ENCODE data around the gene TYW1.

DNA sequence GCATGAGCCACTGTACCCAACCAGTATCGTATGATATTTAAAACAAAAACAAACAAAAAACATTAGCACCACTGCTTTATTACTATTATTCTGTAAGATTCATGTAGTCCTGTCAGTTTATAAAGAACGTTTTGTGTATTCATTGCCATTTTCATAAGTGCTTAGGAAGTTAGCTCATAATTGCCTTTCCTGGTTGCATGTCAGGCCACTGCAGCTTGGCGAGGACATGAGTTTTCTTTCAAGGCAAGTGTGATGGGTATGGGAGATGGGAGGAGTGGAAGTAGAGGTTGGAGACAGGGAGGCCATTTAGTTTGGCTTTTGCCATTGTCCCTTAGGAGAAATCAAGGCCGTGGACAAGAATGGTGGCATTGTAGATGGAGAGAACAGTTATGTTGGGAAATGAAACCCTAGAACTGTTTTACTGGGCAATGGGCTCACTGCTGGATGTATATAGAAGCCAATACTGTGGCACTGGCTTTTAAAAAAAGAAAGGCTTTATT, 48.9 kb downstream of the TYW1 start:
- TF ChIP-seq, protein P1, sequence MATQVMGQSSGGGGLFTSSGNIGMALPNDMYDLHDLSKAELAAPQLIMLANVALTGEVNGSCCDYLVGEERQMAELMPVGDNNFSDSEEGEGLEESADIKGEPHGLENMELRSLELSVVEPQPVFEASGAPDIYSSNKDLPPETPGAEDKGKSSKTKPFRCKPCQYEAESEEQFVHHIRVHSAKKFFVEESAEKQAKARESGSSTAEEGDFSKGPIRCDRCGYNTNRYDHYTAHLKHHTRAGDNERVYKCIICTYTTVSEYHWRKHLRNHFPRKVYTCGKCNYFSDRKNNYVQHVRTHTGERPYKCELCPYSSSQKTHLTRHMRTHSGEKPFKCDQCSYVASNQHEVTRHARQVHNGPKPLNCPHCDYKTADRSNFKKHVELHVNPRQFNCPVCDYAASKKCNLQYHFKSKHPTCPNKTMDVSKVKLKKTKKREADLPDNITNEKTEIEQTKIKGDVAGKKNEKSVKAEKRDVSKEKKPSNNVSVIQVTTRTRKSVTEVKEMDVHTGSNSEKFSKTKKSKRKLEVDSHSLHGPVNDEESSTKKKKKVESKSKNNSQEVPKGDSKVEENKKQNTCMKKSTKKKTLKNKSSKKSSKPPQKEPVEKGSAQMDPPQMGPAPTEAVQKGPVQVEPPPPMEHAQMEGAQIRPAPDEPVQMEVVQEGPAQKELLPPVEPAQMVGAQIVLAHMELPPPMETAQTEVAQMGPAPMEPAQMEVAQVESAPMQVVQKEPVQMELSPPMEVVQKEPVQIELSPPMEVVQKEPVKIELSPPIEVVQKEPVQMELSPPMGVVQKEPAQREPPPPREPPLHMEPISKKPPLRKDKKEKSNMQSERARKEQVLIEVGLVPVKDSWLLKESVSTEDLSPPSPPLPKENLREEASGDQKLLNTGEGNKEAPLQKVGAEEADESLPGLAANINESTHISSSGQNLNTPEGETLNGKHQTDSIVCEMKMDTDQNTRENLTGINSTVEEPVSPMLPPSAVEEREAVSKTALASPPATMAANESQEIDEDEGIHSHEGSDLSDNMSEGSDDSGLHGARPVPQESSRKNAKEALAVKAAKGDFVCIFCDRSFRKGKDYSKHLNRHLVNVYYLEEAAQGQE (IDR thresholded peaks at IDR 0.05; ENCODE audit: insufficient read depth in 1 of 2, low read depth in 2 of 2, low read length in 2 of 2): no peak
- TF ChIP-seq TAF1 (IDR thresholded peaks at IDR 0.05; ENCODE audit: borderline replicate concordance, insufficient read depth, low read length) (no peak), POLR2AphosphoS5 (IDR thresholded peaks at IDR 0.05; ENCODE audit: low read depth, low read length) (no peak)
